Measurements from ENCODE around the gene GZMM.

The GZMM gene

DNA sequence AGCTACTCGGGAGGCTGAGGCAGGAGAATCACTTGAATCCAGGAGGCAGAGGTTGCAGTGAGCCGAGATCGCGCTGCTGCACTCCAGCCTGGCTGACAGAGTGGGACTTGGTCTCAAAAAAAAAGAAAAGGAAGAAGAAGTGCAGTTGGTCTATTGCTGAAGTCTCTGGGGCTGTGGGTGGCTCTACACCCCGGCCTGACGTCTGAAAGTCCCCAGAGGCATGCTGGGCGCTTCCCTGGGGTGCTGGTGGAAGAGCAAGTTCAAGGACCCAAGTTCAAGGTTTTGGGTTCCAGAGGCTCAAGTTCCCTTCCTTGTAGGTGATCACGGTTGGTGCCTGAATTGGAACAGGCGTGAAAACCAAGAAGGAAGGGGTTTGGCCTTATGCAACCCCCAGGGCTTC, 49.7 kb downstream of the GZMM start:
- TF ChIP-seq POLR2A (IDR thresholded peaks at IDR 0.05; ENCODE audit: low read depth, low read length) (no peak), POU2F2 (IDR thresholded peaks at IDR 0.05; ENCODE audit: low read depth, low read length) (no peak), PAX5 (IDR thresholded peaks at IDR 0.05; ENCODE audit: insufficient read depth, low read length, severe bottlenecking) (no peak), TAF1 (IDR thresholded peaks at IDR 0.05; ENCODE audit: low read depth, low read length) (no peak), SPI1 (IDR thresholded peaks at IDR 0.05; ENCODE audit: low read depth, low read length) (no peak), POLR2AphosphoS5 (IDR thresholded peaks at IDR 0.05; ENCODE audit: low read depth, low read length) (no peak)
- FAIRE-seq (no peak), DNase-seq (ENCODE audit: insufficient read length, low spot score) (no peak)

DNA sequence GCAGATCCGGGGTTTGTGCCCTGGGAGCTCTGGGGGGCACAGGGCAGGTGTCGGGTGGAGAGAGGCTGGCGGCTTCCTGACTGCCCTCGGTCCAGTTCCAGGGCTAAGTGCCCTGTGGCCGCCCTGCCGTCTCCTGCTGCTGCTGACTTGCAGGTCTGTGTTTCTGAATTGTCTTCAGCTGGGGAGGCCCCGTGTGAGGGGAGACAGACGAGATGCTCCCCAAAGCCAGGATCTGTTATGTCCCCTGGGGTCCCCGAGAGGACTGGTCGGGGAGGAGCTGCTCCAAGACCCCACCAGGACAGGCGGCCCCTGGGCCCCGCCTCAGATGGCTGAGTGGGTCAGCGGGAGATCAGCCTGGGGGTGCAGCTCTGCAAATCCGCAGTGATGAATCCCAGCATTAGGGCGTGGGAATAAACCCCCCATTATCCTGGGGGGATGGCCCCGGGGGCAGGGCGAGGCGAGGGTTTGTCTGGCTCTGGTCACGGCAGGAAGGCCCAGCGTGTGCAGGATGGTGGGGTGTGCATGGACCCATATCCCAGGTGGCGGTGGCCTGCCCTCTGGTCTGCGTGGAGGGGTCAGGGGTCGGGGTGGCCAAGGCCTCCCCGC, 50.5 kb downstream of the GZMM start:
- FAIRE-seq (no peak), DNase-seq (ENCODE audit: insufficient read length, low spot score) (no peak)
- no peak for TF ChIP-seq POLR2AphosphoS5 (IDR thresholded peaks at IDR 0.05; ENCODE audit: low read depth, low read length)
- TF ChIP-seq POU2F2 (IDR thresholded peaks at IDR 0.05; ENCODE audit: low read depth, low read length), result no peak
- no peak for TF ChIP-seq TAF1 (IDR thresholded peaks at IDR 0.05; ENCODE audit: low read depth, low read length)
- TF ChIP-seq PAX5 (IDR thresholded peaks at IDR 0.05; ENCODE audit: insufficient read depth, low read length, severe bottlenecking), result no peak
- no peak for TF ChIP-seq POLR2A (IDR thresholded peaks at IDR 0.05; ENCODE audit: low read depth, low read length)
- TF ChIP-seq SPI1 (IDR thresholded peaks at IDR 0.05; ENCODE audit: low read depth, low read length), result no peak

- FAIRE-seq, result no peak
- TF ChIP-seq PAX5 (IDR thresholded peaks at IDR 0.05; ENCODE audit: insufficient read depth, low read length, severe bottlenecking), result no peak
- no peak for TF ChIP-seq TAF1 (IDR thresholded peaks at IDR 0.05; ENCODE audit: low read depth, low read length)
- no peak for TF ChIP-seq POLR2A (IDR thresholded peaks at IDR 0.05; ENCODE audit: low read depth, low read length)
- no peak for TF ChIP-seq POLR2AphosphoS5 (IDR thresholded peaks at IDR 0.05; ENCODE audit: low read depth, low read length)
- no peak for TF ChIP-seq POU2F2 (IDR thresholded peaks at IDR 0.05; ENCODE audit: low read depth, low read length)
- no peak for TF ChIP-seq SPI1 (IDR thresholded peaks at IDR 0.05; ENCODE audit: low read depth, low read length)
- DNase-seq (ENCODE audit: insufficient read length, low spot score), result no peak
These were observed 51.7 kb downstream of the GZMM start for GRCh38 chr19:595326-596262.

GRCh38 chr19:596263-596655, 52.4 kb downstream of the GZMM start:
- DNase-seq (ENCODE audit: insufficient read length, low spot score) (no peak), FAIRE-seq (no peak)
- TF ChIP-seq POU2F2 (IDR thresholded peaks at IDR 0.05; ENCODE audit: low read depth, low read length), result no peak
- no peak for TF ChIP-seq PAX5 (IDR thresholded peaks at IDR 0.05; ENCODE audit: insufficient read depth, low read length, severe bottlenecking)
- TF ChIP-seq SPI1 (IDR thresholded peaks at IDR 0.05; ENCODE audit: low read depth, low read length), result no peak
- no peak for TF ChIP-seq POLR2A (IDR thresholded peaks at IDR 0.05; ENCODE audit: low read depth, low read length)
- TF ChIP-seq POLR2AphosphoS5 (IDR thresholded peaks at IDR 0.05; ENCODE audit: low read depth, low read length), result no peak
- no peak for TF ChIP-seq TAF1 (IDR thresholded peaks at IDR 0.05; ENCODE audit: low read depth, low read length)

DNA sequence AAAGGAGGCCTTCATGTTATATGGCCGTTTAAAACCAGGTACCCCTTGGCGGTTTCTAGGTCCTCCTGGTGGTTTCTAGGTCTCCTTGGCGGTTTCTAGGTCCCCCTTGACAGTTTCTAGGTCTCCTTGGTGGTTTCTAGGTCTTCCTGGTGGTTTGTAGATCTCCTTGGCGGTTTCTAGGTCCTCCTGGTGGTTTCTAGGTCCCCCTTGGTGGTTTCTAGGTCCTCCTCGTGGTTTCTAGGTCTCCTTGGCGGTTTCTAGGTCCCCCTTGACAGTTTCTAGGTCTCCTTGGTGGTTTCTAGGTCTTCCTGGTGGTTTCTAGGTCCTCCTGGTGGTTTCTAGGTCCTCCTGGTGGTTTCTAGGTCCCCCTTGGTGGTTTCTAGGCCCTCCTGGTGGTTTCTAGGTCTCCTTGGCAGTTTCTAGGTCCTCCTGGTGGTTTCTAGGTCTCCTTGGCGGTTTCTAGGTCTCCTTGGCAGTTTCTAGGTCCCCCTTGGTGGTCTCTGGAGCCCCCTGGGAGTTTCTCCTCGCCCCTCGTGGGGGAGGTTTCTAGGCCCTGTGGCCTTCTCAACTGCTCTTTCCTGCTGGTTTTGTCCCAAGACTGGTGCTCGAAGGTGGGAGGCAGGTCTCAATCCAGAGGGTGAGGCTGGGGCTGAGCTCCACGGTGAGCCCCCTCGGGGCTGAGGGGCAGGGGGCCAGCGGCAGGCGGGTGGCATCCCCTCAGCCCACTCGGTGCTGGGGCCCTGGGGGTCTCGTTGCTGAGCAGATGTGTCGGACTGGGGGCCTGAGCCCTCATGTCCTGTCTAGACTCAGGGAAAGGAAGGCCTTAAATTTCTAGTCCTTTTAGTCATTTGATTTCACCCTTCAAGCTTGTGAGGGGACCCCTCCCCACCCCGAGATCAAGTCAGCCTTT, 53.8 kb downstream of the GZMM start:
- FAIRE-seq (no peak), DNase-seq (ENCODE audit: insufficient read length, low spot score) (no peak)
- TF ChIP-seq PAX5 (IDR thresholded peaks at IDR 0.05; ENCODE audit: insufficient read depth, low read length, severe bottlenecking), result no peak
- no peak for TF ChIP-seq POU2F2 (IDR thresholded peaks at IDR 0.05; ENCODE audit: low read depth, low read length)
- no peak for TF ChIP-seq SPI1 (IDR thresholded peaks at IDR 0.05; ENCODE audit: low read depth, low read length)
- no peak for TF ChIP-seq POLR2AphosphoS5 (IDR thresholded peaks at IDR 0.05; ENCODE audit: low read depth, low read length)
- TF ChIP-seq TAF1 (IDR thresholded peaks at IDR 0.05; ENCODE audit: low read depth, low read length), result no peak
- TF ChIP-seq POLR2A (IDR thresholded peaks at IDR 0.05; ENCODE audit: low read depth, low read length), result no peak
